DMS53 treated with DMSO at 0.1 percent for 48 hours (cell line): ENCODE results near the gene TMED1.

Source experiments
- DNase-seq: peaks from one replicate; lab custom pipeline; 2025; ENCODE audit not compliant: unreplicated experiment; lab: John Stamatoyannopoulos, UW

Gene TMED1

DNA sequence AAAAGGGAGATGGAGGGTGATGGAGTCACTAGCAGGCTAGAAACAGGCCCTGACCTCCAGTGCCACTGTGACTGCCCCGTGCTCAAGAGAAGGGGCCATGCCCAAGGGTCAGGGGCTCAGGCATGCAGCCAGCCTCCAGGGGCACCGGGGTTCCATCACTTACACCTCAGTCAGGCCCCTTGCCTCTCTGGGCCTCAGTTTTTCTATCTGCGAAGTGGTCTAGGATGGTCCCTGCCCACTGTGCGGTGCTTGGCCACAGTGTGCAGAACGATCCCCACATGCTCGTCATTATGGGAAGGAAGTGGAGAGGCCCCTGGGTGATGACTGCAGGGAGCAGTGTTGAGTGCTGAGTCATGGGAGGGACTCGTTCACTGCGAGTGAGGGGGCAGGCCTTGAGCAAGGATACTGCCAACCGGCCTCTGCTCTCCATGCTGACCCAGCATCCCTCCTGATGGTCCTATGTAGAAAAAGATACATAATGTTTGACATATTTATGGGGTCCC lies 23.1 kb downstream of the TMED1 start:
- DNase-seq: no peak

DNA sequence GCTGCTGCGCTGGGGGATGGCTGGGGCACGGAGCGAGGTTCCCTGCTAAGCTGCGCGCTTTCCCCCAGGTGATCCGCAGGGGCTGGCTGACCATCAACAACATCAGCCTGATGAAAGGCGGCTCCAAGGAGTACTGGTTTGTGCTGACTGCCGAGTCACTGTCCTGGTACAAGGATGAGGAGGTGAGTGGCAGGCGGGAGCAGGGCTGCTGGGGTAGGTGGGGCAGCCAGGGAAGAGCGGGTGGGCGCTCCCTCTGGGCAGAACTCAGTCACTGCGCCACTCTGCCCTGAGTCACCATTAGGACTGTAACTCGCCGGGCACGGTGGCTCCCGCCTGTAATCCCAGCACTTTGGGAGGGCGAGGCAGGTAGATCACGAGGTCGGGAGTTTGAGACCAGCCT lies 23.8 kb downstream of the TMED1 start:
- DNase-seq: no peak

DNA sequence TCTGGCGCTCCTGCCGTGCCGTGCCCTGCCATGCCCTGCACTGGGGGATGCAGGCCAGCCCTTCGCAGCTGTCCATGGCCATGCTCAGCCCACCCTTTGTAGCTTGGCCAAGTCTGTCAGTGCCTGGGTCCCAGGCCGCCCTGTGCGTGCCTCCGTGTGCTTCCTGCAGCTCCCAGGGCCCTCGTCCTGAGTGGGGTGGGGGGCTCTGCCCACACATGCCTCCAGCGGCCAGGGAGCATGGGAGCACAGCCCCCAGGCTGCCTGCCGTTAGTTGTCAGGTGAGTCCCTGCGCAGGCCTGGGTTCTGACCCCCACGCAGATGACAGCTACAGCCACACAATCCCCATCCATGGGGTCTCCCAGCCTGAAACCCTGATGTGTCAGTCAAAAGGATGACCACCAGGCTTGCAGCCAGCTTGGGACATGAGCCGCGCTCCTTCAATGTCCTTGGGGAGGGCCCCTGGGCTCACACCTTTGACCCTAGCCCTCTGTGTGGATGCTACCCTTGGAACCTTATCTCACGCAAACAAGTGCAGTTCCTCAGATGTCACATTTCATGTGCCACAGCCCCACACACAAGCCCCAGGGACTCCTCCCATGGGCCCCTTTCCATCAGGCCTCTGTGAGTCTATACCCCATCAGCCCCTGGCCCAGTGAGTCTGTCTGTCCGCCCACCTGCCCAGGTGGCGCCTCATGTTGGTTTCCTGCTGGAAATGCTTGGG lies 24.5 kb downstream of the TMED1 start:
- no peak for DNase-seq

GRCh38 chr19:10809651-10810285 lies 26.2 kb downstream of the TMED1 start:
- DNase-seq: no peak

- DNase-seq: no peak
Observed at GRCh38 chr19:10808937-10809649, 26.9 kb downstream of the TMED1 start.

GRCh38 chr19:10805758-10806247 lies 30.2 kb downstream of the TMED1 start:
- no peak for DNase-seq

GRCh38 chr19:10805065-10805757 lies 30.8 kb downstream of the TMED1 start:
- no peak for DNase-seq

GRCh38 chr19:10803252-10803651 lies 32.8 kb downstream of the TMED1 start:
- DNase-seq: no peak

GRCh38 chr19:10802479-10802878 lies 33.5 kb downstream of the TMED1 start:
- DNase-seq: no peak

DNA sequence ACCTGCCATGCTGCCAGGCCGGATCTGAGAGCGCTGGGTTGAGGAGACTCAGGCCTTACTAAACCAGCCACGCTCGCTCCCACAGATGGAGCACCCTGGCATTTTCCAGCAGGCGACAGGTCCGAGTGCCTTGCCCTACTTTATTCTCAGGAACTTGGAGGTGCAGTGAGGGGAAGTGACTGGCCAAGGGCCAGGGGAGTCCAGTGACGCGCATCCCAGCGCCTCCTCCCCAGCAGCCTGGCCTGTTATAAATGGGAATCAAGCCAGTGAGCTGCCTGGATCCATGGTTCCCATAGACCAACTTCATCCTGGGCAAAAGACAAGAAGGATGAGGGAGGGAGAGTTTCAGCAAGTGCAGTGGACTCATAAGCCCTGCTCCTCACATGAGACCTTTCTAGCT lies 35.5 kb downstream of the TMED1 start:
- no peak for DNase-seq

DNA sequence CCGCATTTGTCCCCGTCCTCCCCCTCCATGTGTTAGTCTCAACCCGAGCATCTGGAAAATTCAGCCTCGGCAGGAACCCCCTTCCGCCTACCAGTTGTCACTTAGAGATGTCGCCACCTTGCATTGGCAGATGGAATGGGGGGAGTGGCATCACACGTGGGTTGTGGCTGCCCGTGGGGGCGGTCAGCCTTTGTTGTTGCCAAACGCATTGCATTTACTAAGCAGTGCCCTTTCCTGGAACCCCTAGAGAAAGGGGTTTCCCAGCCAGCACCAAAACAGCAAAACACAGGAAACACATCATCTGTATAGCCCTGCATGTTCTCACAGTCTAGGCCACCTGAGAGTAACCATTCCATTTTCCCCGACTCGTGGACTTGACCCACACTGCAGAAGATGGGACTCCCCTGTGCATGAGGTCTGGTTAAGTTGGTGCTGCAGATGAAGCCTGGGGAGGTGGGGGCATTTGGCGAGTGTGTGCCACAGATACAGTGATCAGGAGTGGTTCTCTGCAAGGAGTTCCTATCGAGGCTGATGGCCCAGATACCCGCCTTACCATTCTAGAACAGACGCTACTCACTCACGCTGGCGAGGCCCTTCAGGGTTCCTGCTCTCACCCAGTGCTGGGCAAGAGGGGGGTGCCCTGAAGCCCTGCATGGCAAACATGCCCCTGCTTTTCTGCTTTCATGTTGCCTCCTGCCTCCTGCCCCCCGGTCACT lies 38.3 kb downstream of the TMED1 start:
- DNase-seq: no peak

GRCh38 chr19:10797078-10797477 lies 38.9 kb downstream of the TMED1 start:
- no peak for DNase-seq

- DNase-seq: no peak
Observed at GRCh38 chr19:10796653-10797052, 39.4 kb downstream of the TMED1 start.

GRCh38 chr19:10789866-10790265 lies 46.1 kb downstream of the TMED1 start:
- no peak for DNase-seq

- DNase-seq: no peak
Observed at GRCh38 chr19:10788146-10788545, 47.9 kb downstream of the TMED1 start.

GRCh38 chr19:10784257-10784656 lies 51.8 kb downstream of the TMED1 start:
- DNase-seq: no peak

DNA sequence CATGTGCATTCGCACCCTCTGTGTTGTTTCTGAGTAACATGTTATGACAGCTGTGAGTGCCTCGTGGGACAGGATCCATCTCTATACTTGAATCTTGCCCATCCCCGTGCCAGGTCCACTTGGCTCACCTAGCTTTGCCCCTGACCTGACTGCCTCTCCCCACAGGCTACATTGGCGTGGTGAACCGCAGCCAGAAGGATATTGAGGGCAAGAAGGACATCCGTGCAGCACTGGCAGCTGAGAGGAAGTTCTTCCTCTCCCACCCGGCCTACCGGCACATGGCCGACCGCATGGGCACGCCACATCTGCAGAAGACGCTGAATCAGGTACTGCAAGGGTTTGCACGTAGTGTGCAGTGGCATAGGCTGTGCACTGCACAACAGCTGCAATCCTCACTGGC lies 53.2 kb downstream of the TMED1 start:
- DNase-seq: no peak
